HG03354 (cell line): ENCODE results near the gene NGEF.
"Not testable (repeated sequence)": the region's sequence is repeated elsewhere in the genome, so short reads cannot be mapped to it uniquely, and the experiment has no call there.

Experiments
- ATAC-seq: cut with Tn5 transposase; IDR thresholded peaks from one replicate; pipeline ENCODE4 v1.9.1; 2021; ENCODE audit warnings: mild to moderate bottlenecking; ENCODE audit not compliant: unreplicated experiment, poor library complexity, severe bottlenecking

The NGEF gene

DNA sequence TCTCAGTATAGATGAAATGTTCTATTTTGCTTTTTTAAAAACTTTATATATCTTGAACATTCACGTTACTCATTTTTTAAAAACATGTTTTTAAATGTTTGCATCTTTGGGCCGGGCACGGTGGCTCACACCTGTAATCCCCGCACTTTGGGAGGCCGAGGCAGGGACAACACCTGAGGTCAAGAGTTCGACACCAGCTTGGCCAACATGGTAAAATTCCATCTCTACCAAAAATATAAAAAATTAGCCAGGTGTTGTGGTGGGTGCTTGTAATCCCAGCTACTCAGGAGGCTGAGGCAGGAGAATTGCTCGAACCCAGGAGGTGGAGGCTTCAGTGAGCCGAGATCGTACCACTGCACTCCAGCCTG lies 105.4 kb downstream of the NGEF start:
- ATAC-seq: not testable (repeated sequence)

- ATAC-seq: not testable (repeated sequence)
These were observed 106.0 kb downstream of the NGEF start for GRCh38 chr2:232906867-232907717.

DNA sequence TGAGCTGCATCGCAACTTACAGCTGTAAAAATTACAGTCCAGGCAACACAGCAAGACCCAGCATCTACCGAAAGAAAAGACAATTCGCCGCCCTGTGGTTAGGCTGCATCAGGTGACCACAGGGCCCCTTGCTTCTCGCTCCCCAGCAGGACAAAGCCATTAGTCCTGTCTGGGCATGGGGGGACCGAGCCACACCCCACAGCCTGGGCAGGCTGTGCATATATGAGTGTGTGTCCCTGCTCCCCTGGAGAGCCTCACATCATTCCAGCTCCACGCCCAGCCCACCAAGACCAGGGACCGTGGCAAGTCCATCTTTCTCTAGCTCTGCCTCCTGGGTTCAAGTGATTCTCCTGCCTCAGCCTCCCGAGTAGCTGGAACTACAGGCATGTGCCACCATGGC lies 109.1 kb downstream of the NGEF start:
- ATAC-seq: no peak

GRCh38 chr2:232901736-232902578 lies 111.1 kb downstream of the NGEF start:
- ATAC-seq: no peak

- no peak for ATAC-seq
These were observed 112.0 kb downstream of the NGEF start for GRCh38 chr2:232900811-232901735.

GRCh38 chr2:232898592-232899543 lies 114.2 kb downstream of the NGEF start:
- ATAC-seq: no peak

GRCh38 chr2:232897598-232898408 lies 115.3 kb downstream of the NGEF start:
- ATAC-seq: no peak

DNA sequence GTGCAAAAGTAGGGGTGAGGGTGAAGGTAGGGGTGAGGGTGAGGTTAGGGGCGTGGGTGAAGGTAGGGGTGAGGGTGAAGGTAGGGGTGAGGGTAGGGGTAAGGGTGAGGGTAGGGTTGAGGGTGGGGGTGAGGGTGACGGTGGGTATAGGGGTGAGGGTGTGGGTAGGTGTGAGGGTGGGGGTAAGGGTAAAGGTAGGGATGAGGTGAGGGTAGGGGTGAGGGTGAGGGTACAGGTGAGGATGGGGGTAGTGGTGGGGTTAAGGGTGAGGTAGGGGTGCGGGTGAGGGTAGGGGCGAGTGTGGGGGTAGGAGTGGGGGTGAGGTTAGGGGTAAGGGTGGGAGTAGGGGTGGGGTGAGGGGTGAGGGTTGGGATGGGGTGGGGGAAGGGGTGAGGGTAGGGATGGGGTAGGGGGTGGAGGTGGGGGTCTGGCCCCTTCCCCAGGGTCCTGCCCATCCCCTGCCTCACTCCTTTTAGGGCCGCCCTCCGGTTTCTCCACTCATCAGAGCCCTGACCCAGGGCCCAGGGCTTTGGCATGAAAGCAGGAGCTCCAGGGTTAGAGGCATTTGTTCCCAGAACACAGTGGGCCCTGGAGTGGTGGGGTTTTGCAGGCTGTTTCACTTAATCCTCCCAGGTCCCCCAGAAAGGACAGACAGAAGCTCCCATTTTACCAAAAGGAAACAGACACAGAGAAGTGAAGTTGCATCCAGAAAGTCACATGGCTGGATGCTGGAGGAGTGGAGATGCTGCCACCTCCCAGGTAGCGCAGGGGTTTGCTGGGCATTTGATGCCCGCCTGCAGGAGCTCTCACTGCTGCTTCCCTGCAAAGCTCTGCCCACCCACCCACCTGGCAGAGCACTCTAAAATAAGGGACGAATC lies 116.1 kb downstream of the NGEF start:
- ATAC-seq: no peak

GRCh38 chr2:232896111-232896510 lies 116.9 kb downstream of the NGEF start:
- ATAC-seq: no peak

GRCh38 chr2:232894746-232895145 lies 118.3 kb downstream of the NGEF start:
- ATAC-seq: no peak

DNA sequence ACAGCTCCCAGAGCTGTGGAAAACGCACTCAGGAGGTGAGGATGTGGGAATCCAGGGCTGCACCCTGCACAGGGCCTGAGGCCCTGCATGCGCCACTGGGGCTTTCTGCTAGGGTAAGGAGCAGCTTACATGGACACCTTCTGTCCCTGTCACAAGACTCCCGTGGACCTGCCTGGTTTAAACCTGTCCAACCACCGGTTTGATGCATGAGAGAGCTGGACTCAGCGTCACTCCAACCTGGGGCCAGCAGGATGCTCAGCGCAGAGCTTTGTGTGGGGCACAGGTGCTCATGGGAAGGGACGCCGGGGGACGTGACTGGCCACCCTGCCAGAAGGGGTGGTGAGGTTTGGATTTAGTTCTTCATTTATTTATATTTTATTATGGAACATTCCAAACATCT lies 118.8 kb downstream of the NGEF start:
- no peak for ATAC-seq

GRCh38 chr2:232893834-232894233 lies 119.2 kb downstream of the NGEF start:
- ATAC-seq: no peak

DNA sequence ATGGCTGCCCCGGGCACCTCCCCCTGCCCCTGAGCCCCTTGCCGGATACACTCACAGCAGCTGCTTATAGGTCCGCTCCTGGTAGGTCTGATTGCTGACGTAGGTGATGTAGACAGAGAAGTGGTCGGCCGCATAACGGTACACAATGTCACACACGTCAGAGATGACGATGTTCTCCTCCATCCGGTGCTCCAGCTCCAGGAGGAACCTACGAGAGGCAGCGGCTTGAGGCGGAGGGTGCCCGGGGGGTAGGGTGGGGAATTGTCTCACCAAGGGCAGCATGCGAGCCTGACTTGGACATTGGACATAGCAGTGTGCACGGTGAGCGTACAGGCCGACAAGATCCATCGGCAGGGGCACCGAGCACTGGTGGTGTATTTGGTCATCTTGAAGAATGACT lies 120.2 kb downstream of the NGEF start:
- ATAC-seq: no peak

DNA sequence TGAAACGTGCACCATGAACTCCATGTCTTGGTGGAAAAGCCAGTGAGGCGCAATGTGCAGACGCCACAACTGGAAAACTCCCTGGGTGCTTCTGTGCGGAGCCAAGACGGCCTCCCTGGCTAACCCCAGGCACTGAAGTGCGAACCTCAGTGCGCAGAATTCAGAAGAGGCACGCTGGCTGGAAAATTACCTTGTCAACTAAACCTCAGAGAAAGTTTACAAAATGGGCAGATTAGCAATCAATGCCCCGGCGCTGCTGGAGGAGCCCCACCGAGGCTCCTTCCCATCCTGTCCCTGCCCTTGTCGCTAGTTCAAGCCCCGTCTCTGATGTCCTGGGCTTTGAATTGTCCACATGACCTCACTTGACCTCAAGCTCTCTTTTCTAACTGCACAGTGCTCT lies 120.8 kb downstream of the NGEF start:
- ATAC-seq: no peak

DNA sequence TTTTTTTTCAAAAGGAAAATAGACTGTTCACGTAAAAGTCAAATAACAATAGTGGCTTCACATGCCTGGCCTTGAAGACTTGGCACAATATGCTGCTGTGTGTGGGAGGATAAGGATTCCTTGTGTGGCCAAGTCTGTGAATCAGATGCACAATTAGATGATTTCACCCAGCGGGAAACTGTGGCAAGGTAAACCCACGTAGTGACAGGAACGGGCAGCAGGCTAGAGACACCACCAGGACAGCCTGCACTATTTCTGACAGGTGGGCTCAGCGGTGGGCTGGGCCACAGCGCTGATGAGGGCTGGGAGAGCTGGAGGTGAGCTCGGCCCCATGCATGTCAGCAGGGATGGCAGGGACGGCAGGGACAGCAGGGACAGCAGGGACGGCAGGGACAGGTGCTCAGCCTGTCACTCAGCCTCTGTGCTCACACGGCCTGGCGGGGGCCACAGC lies 121.4 kb downstream of the NGEF start:
- no peak for ATAC-seq

GRCh38 chr2:232890896-232891601 lies 122.0 kb downstream of the NGEF start:
- ATAC-seq: no peak

DNA sequence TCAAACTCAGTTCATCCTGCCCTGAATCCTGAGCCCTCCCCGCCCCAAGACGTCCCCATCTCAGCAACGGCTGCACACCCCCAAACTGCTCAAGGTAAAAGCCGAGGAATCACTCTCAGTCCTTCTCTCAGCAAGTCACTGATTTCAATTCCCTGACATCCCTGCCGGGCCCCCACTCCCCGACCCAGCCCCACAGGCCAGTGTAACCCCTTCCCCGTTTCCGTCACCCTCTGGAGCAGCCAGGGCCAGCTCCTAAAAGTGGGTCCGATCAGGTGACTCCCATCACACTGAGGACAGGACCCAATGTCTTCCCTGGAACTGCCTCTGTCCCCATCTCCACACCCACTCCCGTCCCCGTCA lies 122.5 kb downstream of the NGEF start:
- ATAC-seq: no peak
